Hepatocyte (in vitro differentiated cells): ENCODE measurements around the gene USP30. TPM values are rescaled to one million over a fixed set of nuclear protein-coding genes. Genes with fewer than 3 reads are reported as not detected.

Experiments
- DNase-seq: peaks from one replicate; pipeline ENCODE4 v3.0.0-alpha.2; 2016; ENCODE audit warnings: low spot score
- H2AFZ ChIP-seq: fragments of 200-600 bp; sonication (generic); 2 replicates; pipeline ENCODE4 v1.6.0; 2016; ENCODE audit warnings: antibody characterized with exemption, mild to moderate bottlenecking
- H3K27ac ChIP-seq: fragments of 200-600 bp; sonication (generic); 2 replicates; pipeline ENCODE4 v1.5.1; 2016; ENCODE audit warnings: mild to moderate bottlenecking
- H3K27me3 ChIP-seq: fragments of 200-600 bp; sonication (generic); 2 replicates; pipeline ENCODE4 v1.6.1; 2016
- H3K36me3 ChIP-seq: fragments of 200-600 bp; sonication (generic); replicated peaks from 2 replicates; pipeline ENCODE4 v1.5.1; 2016; ENCODE audit warnings: low read depth; ENCODE audit not compliant: insufficient read depth
- H3K4me1 ChIP-seq: fragments of 200-600 bp; sonication (generic); 2 replicates; pipeline ENCODE4 v1.5.1; 2016; ENCODE audit warnings: mild to moderate bottlenecking, moderate library complexity; ENCODE audit not compliant: insufficient read depth
- H3K4me2 ChIP-seq: fragments of 200-600 bp; sonication (generic); 2 replicates; pipeline ENCODE4 v1.6.0; 2016
- H3K4me3 ChIP-seq: fragments of 200-600 bp; sonication (generic); 2 replicates; pipeline ENCODE4 v1.5.1; 2016; ENCODE audit warnings: mild to moderate bottlenecking
- H3K79me2 ChIP-seq: fragments of 200-600 bp; sonication (generic); 2 replicates; pipeline ENCODE4 v1.6.0; 2017; ENCODE audit warnings: mild to moderate bottlenecking
- H3K9me2 ChIP-seq: fragments of 200-600 bp; sonication (generic); replicated peaks from 2 replicates; pipeline ENCODE4 v1.6.0; 2017; ENCODE audit warnings: mild to moderate bottlenecking; ENCODE audit not compliant: insufficient read depth
- H3K9me3 ChIP-seq: fragments of 200-600 bp; sonication (generic); 2 replicates; pipeline ENCODE4 v1.5.1; 2016; ENCODE audit warnings: low read depth, mild to moderate bottlenecking
- H4K20me1 ChIP-seq: fragments of 200-600 bp; sonication (generic); 2 replicates; pipeline ENCODE4 v1.6.0; 2016; ENCODE audit warnings: mild to moderate bottlenecking; ENCODE audit not compliant: insufficient read depth, poor library complexity, severe bottlenecking
- EZH2 ChIP-seq: fragments of 200-600 bp; sonication (generic); IDR thresholded peaks from 2 replicates; pipeline ENCODE4 v1.6.1; 2016; ENCODE audit warnings: antibody characterized with exemption, mild to moderate bottlenecking, borderline replicate concordance
- EZH2phosphoT487 ChIP-seq: fragments of 200-600 bp; sonication (generic); IDR thresholded peaks from one replicate; pipeline ENCODE4 v1.6.1; 2018; ENCODE audit warnings: antibody characterized with exemption, mild to moderate bottlenecking, low read depth, moderate library complexity; ENCODE audit not compliant: unreplicated experiment, severe bottlenecking
- WGBS: methylation state at CpG from one replicate; pipeline ENCODE4 v1.1.6; 2016; ENCODE audit warnings: low lambda C conversion rate; ENCODE audit errors: missing lambda C conversion rate; 5-methylcytosine and 5-hydroxymethylcytosine counted together
- polyA plus RNA-seq: library from polyadenylated mRNA; unstranded; fragments of >200 nt; fragmentation: Nextera tagmentation; extraction: Ambion mirVana; gene quantifications from 2 replicates; pipeline ENCODE4 v1.2.1, GENCODE V29; 2016
- total RNA-seq: library from RNA; depleted of rRNA; stranded (reverse); fragments of >200 nt; gene quantifications from 2 replicates; pipeline ENCODE4 v1.2.3, GENCODE V29; 2014
- TF ChIP-seq, protein P1 (sequence below): fragments of 200-600 bp; sonication (generic); IDR thresholded peaks from 2 replicates; pipeline ENCODE4 v1.5.1; 2016; ENCODE audit warnings: antibody characterized with exemption, mild to moderate bottlenecking; ENCODE audit not compliant: poor library complexity

USP30 gene
- total and polyA plus RNA-seq, 2 experiments from 2014 or later = 12.5 to 13.8 TPM

- peak; percentile 96 for DNase-seq
- Histone ChIP-seq H3K36me3 (no peaks in the 10 kb centered on the region), H3K9me2 (no peaks in the 10 kb centered on the region), H3K79me2 (peaks cover 22% of the 10 kb centered on the region), H3K27ac (peak within 1 kb of the TSS; percentile 38), H3K4me2 (peak within 1 kb of the TSS; percentile 79), H4K20me1 (no peaks in the 10 kb centered on the region), H2AFZ (peak within 1 kb of the TSS; percentile 93), H3K27me3 (no peaks in the 10 kb centered on the region), H3K9me3 (no peaks in the 10 kb centered on the region), H3K4me1 (peaks cover 16% of the 10 kb centered on the region), H3K4me3 (peak within 1 kb of the TSS; percentile 35)
- TF ChIP-seq EZH2 = no peak
- TF ChIP-seq EZH2phosphoT487 = no peak
- TF ChIP-seq, protein P1, sequence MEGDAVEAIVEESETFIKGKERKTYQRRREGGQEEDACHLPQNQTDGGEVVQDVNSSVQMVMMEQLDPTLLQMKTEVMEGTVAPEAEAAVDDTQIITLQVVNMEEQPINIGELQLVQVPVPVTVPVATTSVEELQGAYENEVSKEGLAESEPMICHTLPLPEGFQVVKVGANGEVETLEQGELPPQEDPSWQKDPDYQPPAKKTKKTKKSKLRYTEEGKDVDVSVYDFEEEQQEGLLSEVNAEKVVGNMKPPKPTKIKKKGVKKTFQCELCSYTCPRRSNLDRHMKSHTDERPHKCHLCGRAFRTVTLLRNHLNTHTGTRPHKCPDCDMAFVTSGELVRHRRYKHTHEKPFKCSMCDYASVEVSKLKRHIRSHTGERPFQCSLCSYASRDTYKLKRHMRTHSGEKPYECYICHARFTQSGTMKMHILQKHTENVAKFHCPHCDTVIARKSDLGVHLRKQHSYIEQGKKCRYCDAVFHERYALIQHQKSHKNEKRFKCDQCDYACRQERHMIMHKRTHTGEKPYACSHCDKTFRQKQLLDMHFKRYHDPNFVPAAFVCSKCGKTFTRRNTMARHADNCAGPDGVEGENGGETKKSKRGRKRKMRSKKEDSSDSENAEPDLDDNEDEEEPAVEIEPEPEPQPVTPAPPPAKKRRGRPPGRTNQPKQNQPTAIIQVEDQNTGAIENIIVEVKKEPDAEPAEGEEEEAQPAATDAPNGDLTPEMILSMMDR = peak; percentile 97
- WGBS = 18% methylated on average over 45 of the region's 45 CpGs
Measured at GRCh38 chr12:109093022-109093918, 40.9 kb downstream of the USP30 start, which contains the start of gene ALKBH2. Gene ALKBH2 (minus strand): TSS chr12:109093472. CDS start chr12:109092786, 686 bp downstream.

DNA sequence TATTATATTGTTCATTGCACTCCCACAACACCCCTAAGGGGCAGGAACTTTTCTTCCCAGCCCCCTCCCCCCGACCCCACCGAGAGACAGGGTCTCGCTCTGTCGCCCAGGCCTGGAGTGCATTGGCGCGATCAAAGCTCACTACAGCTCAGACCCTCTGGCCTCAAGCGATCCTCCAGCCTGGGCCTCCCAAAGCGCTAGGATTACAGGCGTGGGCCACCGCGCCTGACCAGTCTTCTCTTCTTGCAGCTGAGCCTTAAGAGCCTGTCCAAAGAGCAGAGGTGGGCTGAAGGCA is 44.7 kb downstream of the USP30 start:
- 53% methylated on average over 11 of the region's 11 CpGs for WGBS
- Histone ChIP-seq H3K36me3 (no peaks in the 10 kb centered on the region), H4K20me1 (no peaks in the 10 kb centered on the region), H2AFZ (peak overlapping the region; percentile 23), H3K9me2 (no peaks in the 10 kb centered on the region), H3K4me1 (peaks cover 10% of the 10 kb centered on the region), H3K27me3 (no peaks in the 10 kb centered on the region), H3K27ac (no peak overlapping the region), H3K4me3 (no peak overlapping the region), H3K79me2 (peaks cover 40% of the 10 kb centered on the region), H3K9me3 (no peaks in the 10 kb centered on the region), H3K4me2 (peak overlapping the region; percentile 94)
- TF ChIP-seq EZH2 (no peak), EZH2phosphoT487 (no peak)
- TF ChIP-seq, protein P1 = no peak
- no peak for DNase-seq

DNA sequence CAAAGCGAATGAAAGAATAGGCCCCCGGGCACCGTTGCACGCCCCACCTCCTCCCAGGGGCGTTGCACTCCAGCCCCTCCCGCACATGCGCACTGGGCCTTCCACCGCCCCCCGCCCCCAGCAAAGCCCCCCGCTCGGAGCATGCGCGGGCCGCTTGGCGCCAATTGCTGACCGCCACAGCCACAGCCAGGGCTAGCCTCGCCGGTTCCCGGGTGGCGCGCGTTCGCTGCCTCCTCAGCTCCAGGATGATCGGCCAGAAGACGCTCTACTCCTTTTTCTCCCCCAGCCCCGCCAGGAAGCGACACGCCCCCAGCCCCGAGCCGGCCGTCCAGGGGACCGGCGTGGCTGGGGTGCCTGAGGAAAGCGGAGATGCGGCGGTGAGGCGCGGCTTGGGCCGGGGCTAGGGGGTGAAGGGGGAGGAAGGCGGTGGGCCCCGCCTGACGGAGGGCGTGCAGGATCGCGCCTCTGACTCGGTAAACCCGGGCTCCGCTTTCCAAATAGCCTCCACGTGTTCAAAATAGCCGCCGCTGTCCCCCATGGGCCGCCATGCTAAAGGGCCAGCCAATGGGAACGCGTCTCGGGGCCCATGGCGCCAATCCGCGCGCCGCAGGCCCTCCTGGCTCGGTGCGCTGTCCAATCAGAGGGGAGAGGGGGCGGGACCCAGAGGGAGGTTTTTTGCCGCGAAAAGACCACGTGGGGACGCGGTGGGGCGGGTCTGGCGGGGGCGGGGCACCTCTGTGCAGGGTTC is 45.2 kb downstream of the USP30 start, which contains the start of gene UNG:
Gene UNG, plus strand, starts transcription at position 163 of the 748 bp plus-strand sequence. Its CDS starts 83 bp downstream, at position 246.
- Histone ChIP-seq H4K20me1 (no peaks in the 10 kb centered on the region), H3K4me1 (peaks cover 5% of the 10 kb centered on the region), H3K27ac (peak within 1 kb of the TSS; percentile 88), H3K27me3 (no peaks in the 10 kb centered on the region), H3K9me2 (no peaks in the 10 kb centered on the region), H2AFZ (peak within 1 kb of the TSS; percentile 85), H3K79me2 (peaks cover 34% of the 10 kb centered on the region), H3K4me2 (peak within 1 kb of the TSS; percentile 94), H3K36me3 (no peaks in the 10 kb centered on the region), H3K4me3 (peak within 1 kb of the TSS; percentile 51), H3K9me3 (no peaks in the 10 kb centered on the region)
- DNase-seq = peak; percentile 98
- TF ChIP-seq EZH2phosphoT487 = no peak
- no peak for TF ChIP-seq EZH2
- TF ChIP-seq, protein P1 = no peak
- 2% methylated on average over 19 of the region's 71 CpGs for WGBS
